GM23338 (cell line): ENCODE data around the gene SPCS2. TPM values are rescaled to one million over a fixed set of nuclear protein-coding genes. Genes with fewer than 3 reads are reported as not detected.

Experiments
- ATAC-seq: fragments of 200-7000 bp; cut with Tn5 transposase; 3 replicates; pipeline ENCODE4 v1.9.1; 2020
- DNase-seq: peaks from one replicate; pipeline ENCODE4 v3.0.0-alpha.2; 2015; ENCODE audit warnings: low spot score
- H2AFZ ChIP-seq: fragments of 200-600 bp; sonication (generic); 2 replicates; pipeline ENCODE4 v1.8.0; 2016; ENCODE audit warnings: antibody characterized with exemption, mild to moderate bottlenecking, moderate library complexity
- H3F3A ChIP-seq: fragments of 200-600 bp; sonication (generic); replicated peaks from 2 replicates; pipeline ENCODE4 v1.8.0; 2017; ENCODE audit warnings: antibody characterized with exemption, mixed run types, low read depth
- H3K27ac ChIP-seq: fragments of 200-600 bp; sonication (generic); 2 replicates; pipeline ENCODE4 v1.6.1; 2016; ENCODE audit warnings: low read depth
- H3K27me3 ChIP-seq: fragments of 200-600 bp; sonication (generic); 2 replicates; pipeline ENCODE4 v1.8.0; 2016; ENCODE audit warnings: mild to moderate bottlenecking, mixed run types, moderate library complexity; ENCODE audit not compliant: insufficient read depth
- H3K36me3 ChIP-seq: fragments of 200-600 bp; sonication (generic); 2 replicates; pipeline ENCODE4 v1.8.0; 2016; ENCODE audit warnings: mild to moderate bottlenecking; ENCODE audit not compliant: insufficient read depth
- H3K4me1 ChIP-seq: fragments of 200-600 bp; sonication (generic); 2 replicates; pipeline ENCODE4 v1.8.0; 2016; ENCODE audit warnings: mild to moderate bottlenecking, moderate library complexity; ENCODE audit not compliant: insufficient read depth
- H3K4me2 ChIP-seq: fragments of 200-600 bp; sonication (generic); 2 replicates; pipeline ENCODE4 v1.7.1; 2017; ENCODE audit warnings: mixed run types
- H3K4me3 ChIP-seq: fragments of 200-600 bp; sonication (generic); 2 replicates; pipeline ENCODE4 v1.6.1; 2016; ENCODE audit warnings: mixed run types
- H3K79me2 ChIP-seq: fragments of 200-600 bp; sonication (generic); replicated peaks from 2 replicates; pipeline ENCODE4 v1.8.0; 2017; ENCODE audit warnings: mild to moderate bottlenecking; ENCODE audit not compliant: insufficient read depth
- H3K9me2 ChIP-seq: fragments of 200-600 bp; sonication (generic); 2 replicates; pipeline ENCODE4 v1.8.0; 2017; ENCODE audit not compliant: insufficient read depth
- H4K20me1 ChIP-seq: fragments of 200-600 bp; sonication (generic); replicated peaks from 2 replicates; pipeline ENCODE4 v1.8.0; 2017; ENCODE audit warnings: mild to moderate bottlenecking; ENCODE audit not compliant: insufficient read depth
- H3K27ac Mint-ChIP-seq: 2 replicates; pipeline ENCODE4 v1.8.0; 2020; ENCODE audit warnings: inconsistent platforms, mild to moderate bottlenecking, moderate library complexity, mixed read lengths
- H3K27me3 Mint-ChIP-seq: 3 replicates; pipeline ENCODE4 v1.8.0; 2022; ENCODE audit warnings: low read depth, mild to moderate bottlenecking, moderate library complexity, mixed read lengths, inconsistent platforms; ENCODE audit not compliant: insufficient read depth, poor library complexity
- H3K36me3 Mint-ChIP-seq: 3 replicates; pipeline ENCODE4 v1.8.0; 2021; ENCODE audit warnings: low read depth, mild to moderate bottlenecking, inconsistent platforms, moderate library complexity, mixed read lengths
- H3K4me1 Mint-ChIP-seq: 3 replicates; pipeline ENCODE4 v1.8.0; 2020; ENCODE audit warnings: mild to moderate bottlenecking, inconsistent platforms, mixed read lengths
- H3K4me3 Mint-ChIP-seq: 3 replicates; pipeline ENCODE4 v1.8.0; 2021; ENCODE audit warnings: moderate library complexity, mild to moderate bottlenecking, inconsistent platforms, mixed read lengths
- H3K9me3 Mint-ChIP-seq: 3 replicates; pipeline ENCODE4 v1.8.0; 2020; ENCODE audit warnings: moderate library complexity, mild to moderate bottlenecking, inconsistent platforms, mixed read lengths
- CREB1 ChIP-seq: fragments of 250-450 bp; sonication (Bioruptor Pico); IDR thresholded peaks from 2 replicates; pipeline ENCODE4 v1.5.0; 2020; ENCODE audit warnings: low read depth, mild to moderate bottlenecking, moderate library complexity
- CTCF ChIP-seq, 2 experiments: fragments of 200-600 bp in 1 of 2; sonication (generic) in 1 of 2; conservative IDR thresholded peaks; 2 replicates each; pipeline versions ENCODE4 v1.5.1 to v1.6.1; 2016 to 2017; ENCODE audit warnings: antibody characterized with exemption in 2 of 2, low read depth in 2 of 2, mild to moderate bottlenecking in 2 of 2, moderate library complexity in 1 of 2
- ETS1 ChIP-seq: IDR thresholded peaks from 2 replicates; pipeline ENCODE4 v1.6.1; 2016; ENCODE audit warnings: antibody characterized with exemption
- EZH2 ChIP-seq: fragments of 200-600 bp; sonication (generic); IDR thresholded peaks from one replicate; pipeline ENCODE4 v1.8.0; 2017; ENCODE audit warnings: antibody characterized with exemption, mild to moderate bottlenecking, low read depth; ENCODE audit not compliant: unreplicated experiment
- EZH2phosphoT487 ChIP-seq: fragments of 200-600 bp; sonication (generic); IDR thresholded peaks from one replicate; pipeline ENCODE4 v1.8.1; 2018; ENCODE audit warnings: antibody characterized with exemption; ENCODE audit not compliant: unreplicated experiment
- JUNB ChIP-seq: IDR thresholded peaks from one replicate; pipeline ENCODE4 v1.6.1; 2016; ENCODE audit warnings: antibody characterized with exemption; ENCODE audit not compliant: unreplicated experiment
- NANOG ChIP-seq: IDR thresholded peaks from 2 replicates; pipeline ENCODE4 v1.6.1; 2016; ENCODE audit warnings: antibody characterized with exemption, borderline replicate concordance
- STAT1 ChIP-seq: IDR thresholded peaks from one replicate; pipeline ENCODE4 v1.6.1; 2016; ENCODE audit warnings: antibody characterized with exemption; ENCODE audit not compliant: unreplicated experiment
- ZNF114 ChIP-seq: fragments of 250-450 bp; sonication (Bioruptor Pico); IDR thresholded peaks from 2 replicates; pipeline ENCODE4 v1.5.0; 2020; ENCODE audit warnings: mild to moderate bottlenecking, moderate library complexity
- ZNF462 ChIP-seq: fragments of 250-450 bp; sonication (Bioruptor Pico); IDR thresholded peaks from 2 replicates; pipeline ENCODE4 v1.5.0; 2020; ENCODE audit warnings: mild to moderate bottlenecking, moderate library complexity
- polyA plus RNA-seq: library from polyadenylated mRNA; unstranded; fragments of >200 nt; fragmentation: Nextera tagmentation; extraction: Ambion mirVana; gene quantifications from 2 replicates; pipeline ENCODE4 v1.2.1, GENCODE V29; 2016
- total RNA-seq: library from RNA; depleted of rRNA; stranded (reverse); fragments of >200 nt; shearing (Covaris generic); gene quantifications from 2 replicates; pipeline ENCODE4 v1.2.3, GENCODE V29; 2014

The SPCS2 gene
- total and polyA plus RNA-seq, 2 experiments from 2014 or later = 115 to 334 TPM

- no peak for TF ChIP-seq ZNF462 (CRISPR knock-in tag)
- TF ChIP-seq CTCF (conservative IDR thresholded peaks at IDR 0.05; ENCODE audit: low read depth in 2 of 2) = no peak
- no peak for TF ChIP-seq CREB1 (CRISPR knock-in tag)
These were observed 51.9 kb downstream of the SPCS2 start (continued) for GRCh38 chr11:75000975-75001354.

- Histone ChIP-seq H3K4me3 (no peak overlapping the region), H4K20me1 (peaks cover 4% of the 10 kb centered on the region), H3K79me2 (no peaks in the 10 kb centered on the region), H2AFZ (no peak overlapping the region), H3K4me2 (no peak overlapping the region), H3K27ac (no peak overlapping the region), H3K36me3 (peaks cover 9% of the 10 kb centered on the region; the same call in 1 of the 2 replicates), H3F3A (no peaks in the 10 kb centered on the region), H3K9me2 (no peaks in the 10 kb centered on the region), H3K27me3 (no peaks in the 10 kb centered on the region), H3K4me1 (no peaks in the 10 kb centered on the region)
- DNase-seq = no peak
- Mint-ChIP-seq H3K27ac (no peak overlapping the region), H3K9me3 (no peaks in the 10 kb centered on the region), H3K36me3 (peaks cover 14% of the 10 kb centered on the region), H3K4me1 (no peaks in the 10 kb centered on the region), H3K27me3 (peaks cover 2% of the 10 kb centered on the region), H3K4me3 (no peak overlapping the region)
- ATAC-seq = no peak
- no peak for TF ChIP-seq CTCF (conservative IDR thresholded peaks at IDR 0.05; ENCODE audit: low read depth in 2 of 2)
- no peak for TF ChIP-seq ZNF114
- TF ChIP-seq EZH2 = no peak
- TF ChIP-seq NANOG = no peak
- TF ChIP-seq STAT1 = no peak
- TF ChIP-seq EZH2phosphoT487 = no peak
- no peak for TF ChIP-seq ETS1
- no peak for TF ChIP-seq JUNB
- TF ChIP-seq CREB1 (CRISPR knock-in tag) = no peak
These were observed 52.6 kb downstream of the SPCS2 start for GRCh38 chr11:75001686-75002085.
